GM18526 (cell line): ENCODE data around the gene LCAT.

Source experiments
- POLR2A ChIP-seq: IDR thresholded peaks from 3 replicates; pipeline ENCODE4 v1.6.1; 2011; ENCODE audit not compliant: insufficient read length; ENCODE audit errors: extremely low read depth

Gene LCAT

GRCh38 chr16:67943256-67943618 lies 683 bp downstream of the LCAT start:
- TF ChIP-seq POLR2A = no peak

- TF ChIP-seq POLR2A = no peak
Observed at GRCh38 chr16:67942510-67943255, 1.2 kb downstream of the LCAT start.

- TF ChIP-seq POLR2A = no peak
Observed at GRCh38 chr16:67942200-67942509, 1.8 kb downstream of the LCAT start.

- no peak for TF ChIP-seq POLR2A
Observed at GRCh38 chr16:67941469-67942199, 2.3 kb downstream of the LCAT start.

GRCh38 chr16:67940446-67941089 lies 3.4 kb downstream of the LCAT start:
- TF ChIP-seq POLR2A = no peak

GRCh38 chr16:67939507-67940445 lies 4.1 kb downstream of the LCAT start:
- no peak for TF ChIP-seq POLR2A

- peak; percentile 42 for TF ChIP-seq POLR2A
Observed at GRCh38 chr16:67936880-67937605, 6.9 kb downstream of the LCAT start.

GRCh38 chr16:67936124-67936879 lies 7.6 kb downstream of the LCAT start, which contains the start of gene PSMB10:
PSMB10 (minus strand) TSS chr16:67936850; CDS start chr16:67936749, 101 bp downstream.
- TF ChIP-seq POLR2A = peak; percentile 83

GRCh38 chr16:67935402-67936123 lies 8.4 kb downstream of the LCAT start:
- peak; percentile 86 for TF ChIP-seq POLR2A

GRCh38 chr16:67935101-67935401 lies 8.9 kb downstream of the LCAT start:
- no peak for TF ChIP-seq POLR2A

GRCh38 chr16:67934306-67935100 lies 9.4 kb downstream of the LCAT start:
- no peak for TF ChIP-seq POLR2A

- TF ChIP-seq POLR2A = peak; percentile 36
Observed at GRCh38 chr16:67933805-67934204, 10.1 kb downstream of the LCAT start.

- no peak for TF ChIP-seq POLR2A
Observed at GRCh38 chr16:67932462-67932840, 11.5 kb downstream of the LCAT start.
